DOHH2 (cell line): ENCODE data around the gene LALBA.
"Not testable (repeated sequence)": the region's sequence is repeated elsewhere in the genome, so short reads cannot be mapped to it uniquely, and the experiment has no call there.

Experiments
- H3F3A ChIP-seq: fragments of 200-600 bp; sonication (generic), shearing (Covaris generic); 2 replicates; pipeline ENCODE4 v1.6.0; 2016; ENCODE audit warnings: antibody characterized with exemption, mild to moderate bottlenecking; ENCODE audit not compliant: control insufficient read depth, insufficient read depth
- H3K27ac ChIP-seq: fragments of 200-600 bp; sonication (generic); 2 replicates; pipeline ENCODE4 v1.5.1; 2014; ENCODE audit warnings: low read depth, mild to moderate bottlenecking, low read length, moderate library complexity
- H3K27me3 ChIP-seq: fragments of 200-600 bp; sonication (generic); 2 replicates; pipeline ENCODE4 v1.6.1; 2014; ENCODE audit warnings: mild to moderate bottlenecking, low read length, mixed read lengths; ENCODE audit not compliant: control insufficient read depth
- H3K36me3 ChIP-seq: fragments of 200-600 bp; sonication (generic); 2 replicates; pipeline ENCODE4 v1.6.1; 2014; ENCODE audit warnings: mild to moderate bottlenecking, low read length, moderate library complexity, mixed read lengths; ENCODE audit not compliant: control insufficient read depth
- H3K4me1 ChIP-seq: fragments of 200-600 bp; sonication (generic); 2 replicates; pipeline ENCODE4 v1.6.1; 2014; ENCODE audit warnings: mild to moderate bottlenecking, low read length, mixed read lengths; ENCODE audit not compliant: control insufficient read depth
- H3K4me2 ChIP-seq: fragments of 200-600 bp; sonication (generic); 2 replicates; pipeline ENCODE4 v1.6.0; 2014; ENCODE audit warnings: mild to moderate bottlenecking, low read length, moderate library complexity
- H3K4me3 ChIP-seq: fragments of 200-600 bp; sonication (generic); 2 replicates; pipeline ENCODE4 v1.5.1; 2014; ENCODE audit warnings: mild to moderate bottlenecking, low read length, mixed read lengths
- H3K79me2 ChIP-seq: fragments of 200-600 bp; sonication (generic); 2 replicates; pipeline ENCODE4 v1.6.1; 2014; ENCODE audit warnings: mild to moderate bottlenecking, low read length, mixed read lengths; ENCODE audit not compliant: control insufficient read depth
- H3K9me2 ChIP-seq: fragments of 200-600 bp; sonication (generic); replicated peaks from 2 replicates; pipeline ENCODE4 v1.6.1; 2014; ENCODE audit warnings: mild to moderate bottlenecking, low read length, mixed read lengths; ENCODE audit not compliant: control insufficient read depth
- H3K9me3 ChIP-seq: fragments of 200-600 bp; sonication (generic); 2 replicates; pipeline ENCODE4 v1.6.1; 2014; ENCODE audit warnings: antibody characterized with exemption, low read length, mixed read lengths; ENCODE audit not compliant: control insufficient read depth, insufficient read depth
- H4K20me1 ChIP-seq: fragments of 200-600 bp; sonication (generic); 2 replicates; pipeline ENCODE4 v1.6.0; 2014; ENCODE audit warnings: low read depth, mild to moderate bottlenecking, antibody characterized with exemption, low read length, moderate library complexity; ENCODE audit not compliant: control insufficient read depth, insufficient read depth
- EZH2phosphoT487 ChIP-seq: fragments of 200-600 bp; sonication (generic); IDR thresholded peaks from 2 replicates; pipeline ENCODE4 v1.6.1; 2017; ENCODE audit warnings: borderline replicate concordance, mild to moderate bottlenecking, antibody characterized with exemption, low read length, moderate library complexity, mixed read lengths
- TF ChIP-seq, protein P1 (sequence below): fragments of 200-600 bp; sonication (generic); IDR thresholded peaks from one replicate; pipeline ENCODE4 v1.5.1; 2014; ENCODE audit warnings: antibody characterized with exemption, mild to moderate bottlenecking, low read depth, low read length; ENCODE audit not compliant: poor library complexity, severe bottlenecking

Gene LALBA

DNA sequence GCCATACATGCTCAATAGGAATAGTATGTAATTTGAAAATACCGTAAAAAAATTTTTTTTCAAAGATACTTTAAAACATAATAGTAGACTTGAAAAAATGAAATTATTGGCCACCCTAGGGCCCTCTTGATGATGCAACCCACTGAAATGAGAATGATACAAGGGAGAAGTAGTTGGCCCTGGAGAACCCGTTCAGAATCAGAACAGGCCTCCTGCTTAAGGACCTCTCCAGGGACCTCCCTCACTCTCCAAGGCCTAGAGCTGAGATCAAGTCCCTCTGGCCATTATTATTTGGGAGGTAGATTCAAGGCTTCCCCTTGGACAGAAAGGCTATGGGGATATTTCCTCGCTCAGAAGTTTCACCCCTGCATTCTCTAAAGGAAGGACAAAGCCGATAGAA lies 11.9 kb downstream of the LALBA start:
- H3K27ac ChIP-seq = no peak overlapping the region
- H3K36me3 ChIP-seq = no peaks in the 10 kb centered on the region
- no peaks in the 10 kb centered on the region for H3K79me2 ChIP-seq
- H3K27me3 ChIP-seq = no peaks in the 10 kb centered on the region
- H3K4me1 ChIP-seq = no peaks in the 10 kb centered on the region
- no peak overlapping the region for H3K4me3 ChIP-seq
- no peaks in the 10 kb centered on the region for H3K9me3 ChIP-seq
- H3F3A ChIP-seq = no peaks in the 10 kb centered on the region
- no peaks in the 10 kb centered on the region for H4K20me1 ChIP-seq
- H3K4me2 ChIP-seq = no peak overlapping the region
- no peaks in the 10 kb centered on the region for H3K9me2 ChIP-seq
- TF ChIP-seq, protein P1, sequence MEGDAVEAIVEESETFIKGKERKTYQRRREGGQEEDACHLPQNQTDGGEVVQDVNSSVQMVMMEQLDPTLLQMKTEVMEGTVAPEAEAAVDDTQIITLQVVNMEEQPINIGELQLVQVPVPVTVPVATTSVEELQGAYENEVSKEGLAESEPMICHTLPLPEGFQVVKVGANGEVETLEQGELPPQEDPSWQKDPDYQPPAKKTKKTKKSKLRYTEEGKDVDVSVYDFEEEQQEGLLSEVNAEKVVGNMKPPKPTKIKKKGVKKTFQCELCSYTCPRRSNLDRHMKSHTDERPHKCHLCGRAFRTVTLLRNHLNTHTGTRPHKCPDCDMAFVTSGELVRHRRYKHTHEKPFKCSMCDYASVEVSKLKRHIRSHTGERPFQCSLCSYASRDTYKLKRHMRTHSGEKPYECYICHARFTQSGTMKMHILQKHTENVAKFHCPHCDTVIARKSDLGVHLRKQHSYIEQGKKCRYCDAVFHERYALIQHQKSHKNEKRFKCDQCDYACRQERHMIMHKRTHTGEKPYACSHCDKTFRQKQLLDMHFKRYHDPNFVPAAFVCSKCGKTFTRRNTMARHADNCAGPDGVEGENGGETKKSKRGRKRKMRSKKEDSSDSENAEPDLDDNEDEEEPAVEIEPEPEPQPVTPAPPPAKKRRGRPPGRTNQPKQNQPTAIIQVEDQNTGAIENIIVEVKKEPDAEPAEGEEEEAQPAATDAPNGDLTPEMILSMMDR = no peak
- no peak for TF ChIP-seq EZH2phosphoT487

DNA sequence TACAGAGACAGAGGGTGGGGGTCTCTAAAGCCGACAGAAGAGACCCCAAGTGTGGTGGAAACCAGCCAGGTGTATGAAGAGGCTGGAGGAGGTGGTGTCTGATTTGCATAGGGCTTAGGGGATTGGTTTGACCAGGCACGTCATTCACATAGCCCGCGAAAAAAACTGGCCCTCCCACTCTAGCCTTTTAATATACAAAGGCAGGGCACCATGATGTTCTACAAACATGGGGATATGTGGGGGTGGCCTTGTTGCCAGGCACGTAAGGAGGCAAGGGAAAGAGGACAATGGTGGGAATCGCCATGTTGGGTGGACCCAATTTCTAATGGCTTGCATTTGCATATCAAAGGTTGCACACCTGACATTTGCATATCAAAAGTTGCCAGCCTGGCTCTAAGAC lies 13.2 kb downstream of the LALBA start:
- Histone ChIP-seq H3K79me2 (no peaks in the 10 kb centered on the region), H3F3A (no peaks in the 10 kb centered on the region), H4K20me1 (no peaks in the 10 kb centered on the region), H3K4me3 (no peak overlapping the region), H3K36me3 (no peaks in the 10 kb centered on the region), H3K9me3 (no peaks in the 10 kb centered on the region), H3K4me2 (no peak overlapping the region), H3K4me1 (no peaks in the 10 kb centered on the region), H3K9me2 (no peaks in the 10 kb centered on the region), H3K27ac (no peak overlapping the region), H3K27me3 (no peaks in the 10 kb centered on the region)
- no peak for TF ChIP-seq EZH2phosphoT487
- TF ChIP-seq, protein P1 = no peak

DNA sequence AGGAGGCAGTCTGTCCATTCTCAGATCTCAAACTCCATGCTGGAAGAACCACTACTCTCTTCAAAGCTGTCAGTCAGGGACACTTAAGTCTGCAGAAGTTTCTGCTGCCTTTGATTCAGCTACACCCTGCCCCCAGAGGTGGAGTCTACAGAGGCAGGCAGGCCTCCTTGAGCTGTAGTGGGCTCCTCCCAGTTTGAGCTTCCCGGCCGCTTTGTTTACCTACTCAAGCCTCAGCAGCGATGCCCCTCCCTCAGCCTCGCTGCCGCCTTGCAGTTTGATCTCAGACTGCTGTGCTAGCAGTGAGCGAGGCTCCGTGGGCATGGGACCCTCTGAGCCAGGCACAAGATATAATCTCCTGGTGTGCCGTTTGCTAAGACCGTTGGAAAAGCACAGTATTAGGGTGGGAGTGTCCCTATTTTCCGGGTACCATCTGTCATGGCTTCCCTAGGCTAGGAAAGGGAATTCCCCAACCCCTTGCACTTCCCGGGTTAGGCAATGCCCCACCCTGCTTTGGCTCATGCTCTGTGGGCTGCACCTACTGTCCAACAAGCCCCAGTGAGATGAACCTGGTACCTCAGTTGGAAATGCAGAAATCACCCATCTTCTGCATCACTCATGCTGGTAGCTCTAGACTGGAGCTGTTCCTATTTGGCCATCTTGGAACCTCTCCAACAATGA lies 16.0 kb downstream of the LALBA start:
- not testable (repeated sequence) for H3K27ac ChIP-seq, H3K36me3 ChIP-seq, H3K9me3 ChIP-seq, H3F3A ChIP-seq, H3K27me3 ChIP-seq, H3K9me2 ChIP-seq, H3K79me2 ChIP-seq, H3K4me1 ChIP-seq, H4K20me1 ChIP-seq, H3K4me2 ChIP-seq, H3K4me3 ChIP-seq

DNA sequence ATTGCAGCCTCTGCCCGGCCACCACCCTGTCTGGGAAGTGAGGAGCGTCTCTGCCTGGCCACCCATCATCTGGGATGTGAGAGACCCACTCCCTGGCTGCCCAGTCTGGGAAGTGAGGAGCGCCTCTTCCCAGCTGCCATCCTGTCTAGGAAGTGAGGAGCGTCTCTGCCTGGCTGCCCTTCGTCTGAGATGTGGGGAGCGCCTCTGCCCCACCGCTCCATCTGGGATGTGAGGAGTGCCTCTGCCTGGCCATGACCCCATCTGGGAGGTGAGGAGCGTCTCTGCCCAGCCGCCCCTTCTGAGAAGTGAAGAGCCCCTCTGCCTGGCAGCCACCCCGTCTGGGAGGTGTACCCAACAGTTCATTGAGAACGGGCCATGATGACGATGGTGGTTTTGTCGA lies 18.2 kb downstream of the LALBA start:
- H3K4me1 ChIP-seq, H3K4me3 ChIP-seq, H3K4me2 ChIP-seq, H3K27ac ChIP-seq, H4K20me1 ChIP-seq, H3K79me2 ChIP-seq, H3K27me3 ChIP-seq, H3K36me3 ChIP-seq, H3K9me3 ChIP-seq, H3K9me2 ChIP-seq, H3F3A ChIP-seq: not testable (repeated sequence)

DNA sequence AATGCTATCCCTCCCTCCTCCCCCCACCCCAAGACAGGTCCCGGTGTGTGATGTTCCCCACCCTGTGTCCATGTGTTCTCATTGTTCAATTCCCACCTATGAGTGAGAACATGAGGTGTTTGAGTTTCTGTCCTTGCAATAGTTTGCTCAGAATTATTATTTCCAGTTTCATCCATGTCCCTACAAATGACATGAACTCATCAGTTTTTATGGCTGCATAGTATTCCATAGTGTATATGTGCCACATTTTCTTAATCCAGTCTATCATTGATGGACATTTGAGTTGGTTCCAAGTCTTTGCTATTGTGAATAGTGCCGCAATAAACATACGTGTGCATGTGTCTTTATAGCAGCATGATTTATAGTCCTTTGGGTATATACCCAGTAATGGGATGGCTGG lies 22.8 kb downstream of the LALBA start:
- not testable (repeated sequence) for H3K27ac ChIP-seq, H3K79me2 ChIP-seq, H3K9me3 ChIP-seq, H3K27me3 ChIP-seq, H3K36me3 ChIP-seq, H3K9me2 ChIP-seq, H3F3A ChIP-seq, H3K4me1 ChIP-seq, H3K4me2 ChIP-seq, H4K20me1 ChIP-seq, H3K4me3 ChIP-seq
